Gastrocnemius medialis (tissue), 4 donors: ENCODE measurements around the gene SAMD10.

Experiments used
- CTCF ChIP-seq, 5 experiments: fragments of 450-650 bp in 3 of 5; fragments of 200-600 bp in 2 of 5; sonication (generic) in 2 of 5; IDR thresholded peaks in 4 of 5; conservative IDR thresholded peaks in 1 of 5; 1 replicate in 4 of 5; 2 replicates in 1 of 5; pipeline ENCODE4 v1.5.1; 2016 to 2019; ENCODE audit warnings: antibody characterized with exemption in 5 of 5, mild to moderate bottlenecking in 3 of 5, moderate library complexity in 3 of 5
- POLR2A ChIP-seq, 2 donors: fragments of 450-650 bp; IDR thresholded peaks; one replicate each; pipeline ENCODE4 v1.6.1; 2017; ENCODE audit warnings: antibody characterized with exemption in 2 of 2, mild to moderate bottlenecking in 2 of 2, moderate library complexity in 2 of 2

- TF ChIP-seq CTCF (IDR thresholded peaks at IDR 0.05 in 4 of 5, conservative IDR thresholded peaks at IDR 0.05 in 1 of 5) (no peak), POLR2A (IDR thresholded peaks at IDR 0.05) (no peak)
Observed at GRCh38 chr20:63942250-63942951, 37.0 kb downstream of the SAMD10 start.
